Spleen (tissue), 11 donors: Measurements from ENCODE around the gene ADM. TPM values are rescaled to one million over a fixed set of nuclear protein-coding genes. Genes with fewer than 3 reads are reported as not detected.
A peak's percentile ranks its signal among the peaks of the same experiment; 100 is the strongest.

ENCODE experiments used
- DNase-seq: peaks from one replicate; pipeline ENCODE4 v3.0.0-alpha.2; 2020
- H3K27ac ChIP-seq, 8 donors: fragments of 200-600 bp; sonication (generic) in 7 of 8; 1 replicate in 4 of 8; 2 replicates in 4 of 8; pipeline versions ENCODE4 v1.5.0 to v1.8.0; 2016 to 2021; ENCODE audit warnings: inconsistent platforms in 4 of 8, mild to moderate bottlenecking in 4 of 8, moderate library complexity in 1 of 8
- H3K27me3 ChIP-seq, 7 donors: fragments of 200-600 bp; sonication (generic) in 6 of 7; replicated peaks in 1 of 7; 1 replicate in 4 of 7; 2 replicates in 3 of 7; pipeline versions ENCODE4 v1.5.0 to v1.8.0; 2016 to 2021; ENCODE audit warnings: inconsistent platforms in 3 of 7, mild to moderate bottlenecking in 1 of 7
- H3K36me3 ChIP-seq, 6 donors: fragments of 200-600 bp; sonication (generic) in 5 of 6; 1 replicate in 4 of 6; 2 replicates in 2 of 6; pipeline versions ENCODE4 v1.5.0 to v1.8.0; 2016 to 2021; ENCODE audit warnings: inconsistent platforms in 2 of 6
- H3K4me1 ChIP-seq, 6 donors: fragments of 200-600 bp; sonication (generic) in 5 of 6; 1 replicate in 3 of 6; 2 replicates in 3 of 6; pipeline versions ENCODE4 v1.5.0 to v1.8.0; 2016 to 2021; ENCODE audit warnings: inconsistent platforms in 3 of 6
- H3K4me3 ChIP-seq, 8 donors: fragments of 200-600 bp; sonication (generic) in 7 of 8; 1 replicate in 4 of 8; 2 replicates in 4 of 8; pipeline versions ENCODE4 v1.5.0 to v1.8.0; 2016 to 2021; ENCODE audit warnings: inconsistent platforms in 4 of 8, mild to moderate bottlenecking in 4 of 8, moderate library complexity in 2 of 8
- H3K9me3 ChIP-seq, 8 donors: fragments of 200-600 bp; sonication (generic) in 7 of 8; 1 replicate in 4 of 8; 2 replicates in 4 of 8; pipeline versions ENCODE4 v1.5.0 to v1.8.0; 2016 to 2021; ENCODE audit warnings: inconsistent platforms in 4 of 8
- CTCF ChIP-seq, 11 experiments: fragments of 200-600 bp in 7 of 11; fragments of 450-650 bp in 4 of 11; sonication (generic) in 4 of 11; IDR thresholded peaks in 8 of 11; conservative IDR thresholded peaks in 3 of 11; 1 replicate in 7 of 11; 2 replicates in 4 of 11; pipeline versions ENCODE4 v1.4.0 to v1.8.0; 2016 to 2021; ENCODE audit warnings: antibody characterized with exemption in 11 of 11, inconsistent platforms in 4 of 11, mild to moderate bottlenecking in 1 of 11
- POLR2A ChIP-seq, 3 donors: fragments of 450-650 bp; IDR thresholded peaks; one replicate each; pipeline ENCODE4 v1.5.1; 2017; ENCODE audit warnings: antibody characterized with exemption in 3 of 3, mild to moderate bottlenecking in 1 of 3
- POLR2AphosphoS5 ChIP-seq, 3 donors: sonication (generic); formaldehyde crosslinking; IDR thresholded peaks; one replicate each; pipeline ENCODE4 v1.5.1; 2017; ENCODE audit warnings: antibody characterized with exemption in 3 of 3
- WGBS, 5 donors: extraction: QIAGEN DNeasy Blood & Tissue Kit in 3 of 5; methylation state at CpG; one replicate each; pipeline versions ENCODE4 v1.1.5 to v1.1.7; 2013 to 2018; 5-methylcytosine and 5-hydroxymethylcytosine counted together
- intact Hi-C: fragments of 100-400 bp; cut with DNase I; formaldehyde crosslinking; loops from one replicate; pipeline ENCODE4 v1.15.0; 2023; ENCODE audit warnings: low total_unique reads
- polyA plus RNA-seq, 3 donors: library from polyadenylated mRNA; stranded (reverse); fragments of 200-250 nt; gene quantifications; one replicate each; pipeline ENCODE4 v1.2.1, GENCODE V29; 2013
- total RNA-seq, 7 donors: library from RNA; depleted of rRNA in 3 of 7; stranded (reverse); fragments of >200 nt in 3 of 7; fragmentation: NEBNext Ultra II Directional in 4 of 7; extraction: Animal tissue kit (Norgen Biotek cat#: 25700) in 4 of 7; gene quantifications; one replicate each; pipeline versions ENCODE4 v1.1.0 to v1.2.1, GENCODE V29; 2016 to 2021
- donor health status: healthy with polysubstance abuse.
- donor health status: DM: no; HTN: no; CAD: no; lungs with moderate emphysema.
- donor health status: DM: no; HTN: no; CAD: no.
- donor health status: Bipolar disorder and iron deficiency.
- donor health status: healthy.
- donor health status: DM: no; HTN: no; CAD: no.
- donor health status: DM: yes; HTN: yes; CAD: no.

Gene ADM
- total and polyA plus RNA-seq, 10 donors: 5.2 to 88.0 (median 34.6) TPM

DNA sequence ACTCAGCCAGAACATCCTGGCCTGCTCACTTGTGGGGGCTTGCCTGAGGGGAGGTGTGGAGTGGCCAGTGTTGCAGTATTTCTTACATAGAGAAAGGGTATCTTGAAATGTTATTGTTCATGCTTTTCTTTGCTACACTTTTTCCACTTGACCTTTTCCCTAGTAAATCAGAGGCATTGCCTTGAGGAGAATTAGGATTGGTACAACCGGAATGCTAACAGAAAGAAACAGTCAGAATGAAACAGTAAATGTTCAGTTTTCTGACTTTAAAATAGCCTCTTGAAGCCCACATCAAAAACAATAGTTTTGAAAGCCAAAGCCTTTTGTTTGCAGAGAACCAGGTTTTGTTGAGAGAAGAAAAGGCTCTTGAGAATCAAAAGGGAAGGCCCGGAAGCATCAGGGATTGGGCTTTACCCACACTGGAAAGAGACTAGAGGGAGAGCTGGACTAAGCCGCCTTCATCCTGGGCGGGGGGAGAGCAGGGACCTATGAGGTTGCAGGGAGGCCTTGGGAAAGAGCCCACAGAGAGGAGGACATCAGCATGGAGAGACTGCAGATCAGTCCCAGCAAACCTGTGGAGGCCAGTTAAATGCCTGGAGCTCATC is 12.4 kb downstream of the ADM start:
- peak overlapping the region in 3 of 8 donors; percentile 25 to 32 (median 25) for H3K27ac ChIP-seq
- no peak for TF ChIP-seq CTCF (IDR thresholded peaks at IDR 0.05 in 8 of 11, conservative IDR thresholded peaks at IDR 0.05 in 3 of 11)
- no peak for TF ChIP-seq POLR2AphosphoS5 (IDR thresholded peaks at IDR 0.05)
- TF ChIP-seq POLR2A (IDR thresholded peaks at IDR 0.05): no peak
- peaks cover 0 to 42% (median 6%) of the 10 kb centered on the region in 6 donors for H3K4me1 ChIP-seq
- H3K36me3 ChIP-seq: no peaks in the 10 kb centered on the region
- H3K27me3 ChIP-seq: no peaks in the 10 kb centered on the region
- 78 to 92% (median 90%) methylated on average over 4 of the region's 4 CpGs for WGBS, 5 donors
- DNase-seq: no peak
- no peaks in the 10 kb centered on the region for H3K9me3 ChIP-seq
- no peak overlapping the region for H3K4me3 ChIP-seq
- intact Hi-C loops: no loop called here

DNA sequence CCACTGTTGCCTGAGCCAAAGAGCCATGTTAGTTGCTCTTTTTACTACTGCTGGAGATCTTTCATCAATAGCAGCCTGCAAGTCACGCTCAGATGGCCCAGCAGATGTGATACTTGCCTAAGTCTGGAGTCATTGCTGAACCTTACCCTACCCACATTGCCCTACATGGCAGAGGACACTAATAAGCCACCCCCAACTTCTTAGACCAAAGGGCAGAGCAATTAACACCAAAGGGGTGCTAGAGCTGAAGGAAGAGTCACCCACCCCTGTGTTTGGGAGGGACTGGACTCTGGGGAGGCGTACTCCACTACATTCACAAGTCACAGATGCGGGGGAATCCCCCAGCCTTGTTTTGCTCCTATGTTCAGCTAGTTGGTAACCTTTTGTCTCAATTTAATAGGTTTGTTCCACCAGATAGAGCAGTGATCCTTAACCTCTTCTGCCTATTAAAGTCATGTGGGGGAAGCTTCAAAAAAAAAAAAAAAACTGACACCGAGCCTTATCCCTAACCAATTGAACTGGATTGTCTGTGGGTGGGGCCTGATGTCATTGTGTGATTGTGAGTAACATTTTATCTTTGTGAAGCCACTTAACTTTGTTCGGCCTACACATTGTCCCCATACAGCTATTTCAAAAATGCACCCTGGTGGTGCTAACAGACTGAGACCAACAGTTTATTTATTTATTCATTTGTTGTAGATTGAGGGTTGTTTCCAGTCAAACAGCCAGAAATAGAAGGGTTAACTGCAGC is 13.1 kb downstream of the ADM start:
- H3K4me1 ChIP-seq: peaks cover 2 to 49% (median 10%) of the 10 kb centered on the region in 6 donors
- H3K27ac ChIP-seq: peak overlapping the region in 3 of 8 donors; percentile 25 to 32 (median 28)
- no peaks in the 10 kb centered on the region for H3K27me3 ChIP-seq
- no peak for TF ChIP-seq CTCF (IDR thresholded peaks at IDR 0.05 in 8 of 11, conservative IDR thresholded peaks at IDR 0.05 in 3 of 11)
- TF ChIP-seq POLR2AphosphoS5 (IDR thresholded peaks at IDR 0.05): no peak
- no peak for TF ChIP-seq POLR2A (IDR thresholded peaks at IDR 0.05)
- H3K36me3 ChIP-seq: no peaks in the 10 kb centered on the region
- H3K4me3 ChIP-seq: no peak overlapping the region
- 64 to 80% (median 75%) methylated on average over 5 of the region's 5 CpGs for WGBS, 5 donors
- no peak for DNase-seq
- H3K9me3 ChIP-seq: no peaks in the 10 kb centered on the region
- intact Hi-C loops: no loop called here

DNA sequence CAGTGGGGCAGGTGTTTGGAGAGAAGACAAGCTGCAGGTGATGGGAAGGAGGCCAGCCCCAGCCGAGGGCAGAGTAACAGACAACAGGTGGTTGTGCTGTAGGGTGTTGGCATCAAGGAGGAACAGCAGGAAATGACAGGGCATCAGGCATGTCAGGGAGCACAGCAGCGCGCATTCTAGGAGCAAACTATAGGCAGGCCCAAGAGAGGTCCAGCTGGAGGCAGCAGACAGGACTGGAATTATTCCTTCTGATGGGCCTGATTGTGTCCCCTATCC is 13.6 kb downstream of the ADM start:
- WGBS, 5 donors: 55 to 74% (median 64%) methylated on average over 3 of the region's 3 CpGs
- Histone ChIP-seq H3K4me1 (peaks cover 6 to 54% (median 13%) of the 10 kb centered on the region in 6 donors), H3K9me3 (no peaks in the 10 kb centered on the region), H3K36me3 (no peaks in the 10 kb centered on the region), H3K27ac (peak overlapping the region in 3 of 8 donors; percentile 25 to 32 (median 28)), H3K27me3 (no peaks in the 10 kb centered on the region), H3K4me3 (no peak overlapping the region)
- intact Hi-C loops: no loop called here
- no peak for TF ChIP-seq POLR2A (IDR thresholded peaks at IDR 0.05)
- TF ChIP-seq CTCF (IDR thresholded peaks at IDR 0.05 in 8 of 11, conservative IDR thresholded peaks at IDR 0.05 in 3 of 11): no peak
- TF ChIP-seq POLR2AphosphoS5 (IDR thresholded peaks at IDR 0.05): no peak
- DNase-seq: no peak
